ENCODE measurements around the gene PWP1.
A peak's percentile ranks its signal among the peaks of the same experiment; 100 is the strongest.

Gene PWP1

GRCh38 chr12:107685360-107686248 is at the start of gene PWP1:
PWP1 (plus strand) TSS chr12:107685799; CDS start chr12:107685900, 101 bp downstream.
- peak; percentile 97 for DNase-seq

GRCh38 chr12:107641154-107641553 is 44.4 kb upstream of the PWP1 start:
- DNase-seq = no peak

GRCh38 chr12:107642240-107642639 is 43.4 kb upstream of the PWP1 start:
- no peak for DNase-seq

GRCh38 chr12:107645630-107646333 is 39.8 kb upstream of the PWP1 start:
- peak; percentile 83 for DNase-seq

GRCh38 chr12:107646436-107646835 is 39.2 kb upstream of the PWP1 start:
- no peak for DNase-seq

- DNase-seq = peak; percentile 72
These were observed 35.9 kb upstream of the PWP1 start for GRCh38 chr12:107649661-107650061.

GRCh38 chr12:107650977-107651376 is 34.6 kb upstream of the PWP1 start:
- DNase-seq = no peak

GRCh38 chr12:107651571-107652449 is 33.8 kb upstream of the PWP1 start:
- DNase-seq = no peak

- no peak for DNase-seq
These were observed 32.1 kb upstream of the PWP1 start for GRCh38 chr12:107653519-107653918.

GRCh38 chr12:107654873-107655272 is 30.7 kb upstream of the PWP1 start:
- no peak for DNase-seq

- DNase-seq = no peak
These were observed 30.1 kb upstream of the PWP1 start for GRCh38 chr12:107655281-107656065.

GRCh38 chr12:107656302-107656701 is 29.3 kb upstream of the PWP1 start:
- no peak for DNase-seq

- DNase-seq = no peak
These were observed 28.5 kb upstream of the PWP1 start for GRCh38 chr12:107657133-107657532.

GRCh38 chr12:107657621-107658020 is 28.0 kb upstream of the PWP1 start:
- DNase-seq = no peak

- DNase-seq = no peak
These were observed 25.4 kb upstream of the PWP1 start for GRCh38 chr12:107660235-107660634.

GRCh38 chr12:107660861-107661415 is 24.7 kb upstream of the PWP1 start:
- no peak for DNase-seq

GRCh38 chr12:107661830-107662229 is 23.8 kb upstream of the PWP1 start:
- no peak for DNase-seq

- no peak for DNase-seq
These were observed 23.1 kb upstream of the PWP1 start for GRCh38 chr12:107662484-107662883.

GRCh38 chr12:107663277-107663676 is 22.3 kb upstream of the PWP1 start:
- no peak for DNase-seq

GRCh38 chr12:107666009-107666408 is 19.6 kb upstream of the PWP1 start:
- DNase-seq = no peak

- DNase-seq = no peak
These were observed 18.1 kb upstream of the PWP1 start for GRCh38 chr12:107667464-107667863.

All from right hindlimb (tissue), 1 donor.